ENCODE measurements around the gene MAP3K14.

The MAP3K14 gene

GRCh38 chr17:45336390-45337182, 19.8 kb upstream of the MAP3K14 start:
- no peak for TF ChIP-seq POLR2A (IDR thresholded peaks at IDR 0.05; ENCODE audit: low read depth, low read length)
- TF ChIP-seq POLR2AphosphoS5 (IDR thresholded peaks at IDR 0.05; ENCODE audit: low read depth, low read length) = no peak
- TF ChIP-seq TAF1 (IDR thresholded peaks at IDR 0.05; ENCODE audit: borderline replicate concordance, low read depth, low read length) = no peak
- no peak for DNase-seq (ENCODE audit: insufficient read length)
- FAIRE-seq = no peak

GRCh38 chr17:45335721-45336120, 18.9 kb upstream of the MAP3K14 start:
- FAIRE-seq (no peak), DNase-seq (ENCODE audit: insufficient read length) (no peak)
- TF ChIP-seq TAF1 (IDR thresholded peaks at IDR 0.05; ENCODE audit: borderline replicate concordance, low read depth, low read length) (no peak), POLR2AphosphoS5 (IDR thresholded peaks at IDR 0.05; ENCODE audit: low read depth, low read length) (no peak), POLR2A (IDR thresholded peaks at IDR 0.05; ENCODE audit: low read depth, low read length) (no peak)

- TF ChIP-seq TAF1 (IDR thresholded peaks at IDR 0.05; ENCODE audit: borderline replicate concordance, low read depth, low read length) = no peak
- TF ChIP-seq POLR2AphosphoS5 (IDR thresholded peaks at IDR 0.05; ENCODE audit: low read depth, low read length) = no peak
- TF ChIP-seq POLR2A (IDR thresholded peaks at IDR 0.05; ENCODE audit: low read depth, low read length) = no peak
- no peak for DNase-seq (ENCODE audit: insufficient read length)
- FAIRE-seq = no peak
These were observed 18.2 kb upstream of the MAP3K14 start for GRCh38 chr17:45334701-45335677.

- DNase-seq (ENCODE audit: insufficient read length) (no peak), FAIRE-seq (peak; percentile 73)
- TF ChIP-seq POLR2A (IDR thresholded peaks at IDR 0.05; ENCODE audit: low read depth, low read length) (no peak), POLR2AphosphoS5 (IDR thresholded peaks at IDR 0.05; ENCODE audit: low read depth, low read length) (no peak), TAF1 (IDR thresholded peaks at IDR 0.05; ENCODE audit: borderline replicate concordance, low read depth, low read length) (no peak)
These were observed 17.4 kb upstream of the MAP3K14 start for GRCh38 chr17:45334231-45334630.

GRCh38 chr17:45333702-45334092, 16.9 kb upstream of the MAP3K14 start:
- no peak for DNase-seq (ENCODE audit: insufficient read length)
- no peak for TF ChIP-seq POLR2AphosphoS5 (IDR thresholded peaks at IDR 0.05; ENCODE audit: low read depth, low read length)
- no peak for TF ChIP-seq TAF1 (IDR thresholded peaks at IDR 0.05; ENCODE audit: borderline replicate concordance, low read depth, low read length)
- no peak for TF ChIP-seq POLR2A (IDR thresholded peaks at IDR 0.05; ENCODE audit: low read depth, low read length)
- peak; percentile 38 for FAIRE-seq

- DNase-seq (ENCODE audit: insufficient read length) = peak; percentile 52
- no peak for TF ChIP-seq POLR2AphosphoS5 (IDR thresholded peaks at IDR 0.05; ENCODE audit: low read depth, low read length)
- TF ChIP-seq POLR2A (IDR thresholded peaks at IDR 0.05; ENCODE audit: low read depth, low read length) = no peak
- no peak for TF ChIP-seq TAF1 (IDR thresholded peaks at IDR 0.05; ENCODE audit: borderline replicate concordance, low read depth, low read length)
- FAIRE-seq = peak; percentile 86
These were observed 16.3 kb upstream of the MAP3K14 start for GRCh38 chr17:45332989-45333701.

GRCh38 chr17:45332505-45332904, 15.7 kb upstream of the MAP3K14 start:
- FAIRE-seq (no peak), DNase-seq (ENCODE audit: insufficient read length) (no peak)
- TF ChIP-seq POLR2AphosphoS5 (IDR thresholded peaks at IDR 0.05; ENCODE audit: low read depth, low read length) (no peak), POLR2A (IDR thresholded peaks at IDR 0.05; ENCODE audit: low read depth, low read length) (no peak), TAF1 (IDR thresholded peaks at IDR 0.05; ENCODE audit: borderline replicate concordance, low read depth, low read length) (no peak)

- DNase-seq (ENCODE audit: insufficient read length) (no peak), FAIRE-seq (no peak)
- TF ChIP-seq POLR2A (IDR thresholded peaks at IDR 0.05; ENCODE audit: low read depth, low read length) (no peak), POLR2AphosphoS5 (IDR thresholded peaks at IDR 0.05; ENCODE audit: low read depth, low read length) (no peak), TAF1 (IDR thresholded peaks at IDR 0.05; ENCODE audit: borderline replicate concordance, low read depth, low read length) (no peak)
These were observed 9.8 kb upstream of the MAP3K14 start for GRCh38 chr17:45326626-45327025.

GRCh38 chr17:45325810-45326209, 9.0 kb upstream of the MAP3K14 start:
- TF ChIP-seq POLR2A (IDR thresholded peaks at IDR 0.05; ENCODE audit: low read depth, low read length) = no peak
- TF ChIP-seq POLR2AphosphoS5 (IDR thresholded peaks at IDR 0.05; ENCODE audit: low read depth, low read length) = no peak
- no peak for TF ChIP-seq TAF1 (IDR thresholded peaks at IDR 0.05; ENCODE audit: borderline replicate concordance, low read depth, low read length)
- FAIRE-seq (no peak), DNase-seq (ENCODE audit: insufficient read length) (no peak)

- FAIRE-seq = no peak
- no peak for TF ChIP-seq POLR2A (IDR thresholded peaks at IDR 0.05; ENCODE audit: low read depth, low read length)
- no peak for TF ChIP-seq POLR2AphosphoS5 (IDR thresholded peaks at IDR 0.05; ENCODE audit: low read depth, low read length)
- TF ChIP-seq TAF1 (IDR thresholded peaks at IDR 0.05; ENCODE audit: borderline replicate concordance, low read depth, low read length) = no peak
- no peak for DNase-seq (ENCODE audit: insufficient read length)
These were observed 7.5 kb upstream of the MAP3K14 start for GRCh38 chr17:45324336-45324735.

- no peak for TF ChIP-seq POLR2AphosphoS5 (IDR thresholded peaks at IDR 0.05; ENCODE audit: low read depth, low read length)
- TF ChIP-seq TAF1 (IDR thresholded peaks at IDR 0.05; ENCODE audit: borderline replicate concordance, low read depth, low read length) = no peak
- TF ChIP-seq POLR2A (IDR thresholded peaks at IDR 0.05; ENCODE audit: low read depth, low read length) = no peak
- FAIRE-seq (no peak), DNase-seq (ENCODE audit: insufficient read length) (no peak)
These were observed 5.3 kb upstream of the MAP3K14 start for GRCh38 chr17:45322168-45322567.

Measured in GM12892 (cell line).